Stimulated activated naive CD4-positive, alpha-beta T cell (primary cell): Measurements from ENCODE around the gene MPP2.
"Not testable (repeated sequence)": the region's sequence is repeated elsewhere in the genome, so short reads cannot be mapped to it uniquely, and the experiment has no call there.

ENCODE experiments used
- DNase-seq, 6 experiments: peaks; one replicate each; lab custom pipeline; 2025; lab: John Stamatoyannopoulos, UW

The MPP2 gene

DNA sequence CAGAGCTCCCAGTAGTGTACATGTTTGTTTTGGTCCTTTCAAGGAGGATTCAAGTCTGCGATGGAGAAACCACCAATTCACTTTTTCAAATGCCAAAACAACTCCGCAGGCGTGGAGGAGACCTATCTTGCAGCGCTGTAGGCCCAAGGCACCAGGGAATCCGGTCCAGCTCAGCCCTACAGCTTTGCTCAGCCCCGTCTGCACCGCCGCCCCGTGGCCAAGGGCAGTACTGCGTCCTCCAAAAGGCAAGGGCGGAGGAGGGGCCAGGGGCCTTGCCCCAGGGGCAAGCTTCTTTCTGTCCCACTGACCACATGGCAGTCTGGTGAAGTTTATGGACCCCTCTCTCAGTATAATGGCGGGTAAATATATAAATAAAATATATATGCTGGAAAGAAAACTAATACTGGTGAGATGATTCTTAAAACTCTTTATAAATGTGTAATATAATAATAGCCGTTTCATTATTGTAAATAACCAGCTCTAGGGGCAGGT lies 61.1 kb downstream of the MPP2 start:
- peak; percentile 36 to 69 (median 60) for DNase-seq

- no peak for DNase-seq
These were observed 61.6 kb downstream of the MPP2 start for GRCh38 chr17:43845766-43846165.

DNA sequence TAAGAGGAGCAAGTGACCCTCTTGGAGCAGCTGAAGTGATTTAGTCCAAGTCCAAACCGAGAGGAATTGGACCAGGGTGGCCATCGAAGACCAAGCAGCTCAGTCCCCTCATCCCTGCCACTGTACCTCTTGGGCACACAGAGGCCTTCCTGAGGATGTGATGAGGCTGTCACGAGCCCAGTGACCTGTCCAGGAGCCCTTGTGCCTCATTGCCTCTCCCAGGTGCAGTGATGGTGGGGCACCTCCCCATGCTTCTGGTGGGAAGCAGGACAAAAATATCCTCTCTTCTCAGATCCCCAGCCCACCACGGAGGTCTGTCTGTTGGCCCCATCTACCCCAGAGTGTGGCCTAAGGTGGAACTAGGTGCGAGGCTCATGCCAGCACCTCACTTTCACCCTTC lies 63.1 kb downstream of the MPP2 start:
- no peak for DNase-seq

- no peak for DNase-seq
These were observed 64.4 kb downstream of the MPP2 start for GRCh38 chr17:43842975-43843325.

GRCh38 chr17:43842091-43842974 lies 65.0 kb downstream of the MPP2 start:
- DNase-seq: not testable (repeated sequence)

DNA sequence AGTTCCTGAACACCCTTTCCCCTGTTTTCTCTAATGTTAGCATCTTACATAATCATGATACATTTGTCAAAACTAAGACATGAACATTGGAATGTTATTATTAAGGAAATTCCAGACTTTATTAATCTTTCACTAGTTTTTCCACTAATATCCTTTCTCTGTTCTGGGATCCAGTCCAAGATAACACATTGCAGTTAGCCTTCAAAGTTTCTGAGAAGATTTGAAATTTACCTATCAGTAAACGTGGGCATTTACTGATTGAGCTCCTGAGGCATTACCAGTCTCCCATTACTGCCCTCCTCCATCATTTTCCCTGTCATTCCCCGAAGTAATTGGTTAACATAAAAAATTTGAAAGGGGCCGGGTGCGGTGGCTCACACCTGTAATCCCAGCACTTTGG lies 66.1 kb downstream of the MPP2 start:
- DNase-seq: no peak

DNA sequence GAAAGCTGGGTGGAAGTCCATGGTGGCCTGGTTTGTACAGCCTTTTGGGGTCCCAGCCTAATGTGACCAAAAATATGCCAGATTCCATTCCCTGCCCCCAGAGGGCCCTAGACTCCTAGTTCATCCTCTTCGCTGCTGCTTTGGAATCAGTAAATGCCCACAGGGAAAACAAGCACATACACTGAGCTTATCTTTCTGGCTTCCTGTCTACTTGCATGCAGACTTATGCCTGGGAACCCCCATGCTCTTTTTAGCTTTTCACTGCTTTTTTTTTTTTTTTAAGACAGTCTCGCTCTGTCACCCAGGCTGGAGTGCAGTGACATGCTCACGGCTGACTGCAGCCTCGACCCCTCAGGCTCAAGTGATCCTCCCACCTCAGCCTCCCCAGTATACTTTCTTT lies 66.5 kb downstream of the MPP2 start:
- DNase-seq: no peak

DNA sequence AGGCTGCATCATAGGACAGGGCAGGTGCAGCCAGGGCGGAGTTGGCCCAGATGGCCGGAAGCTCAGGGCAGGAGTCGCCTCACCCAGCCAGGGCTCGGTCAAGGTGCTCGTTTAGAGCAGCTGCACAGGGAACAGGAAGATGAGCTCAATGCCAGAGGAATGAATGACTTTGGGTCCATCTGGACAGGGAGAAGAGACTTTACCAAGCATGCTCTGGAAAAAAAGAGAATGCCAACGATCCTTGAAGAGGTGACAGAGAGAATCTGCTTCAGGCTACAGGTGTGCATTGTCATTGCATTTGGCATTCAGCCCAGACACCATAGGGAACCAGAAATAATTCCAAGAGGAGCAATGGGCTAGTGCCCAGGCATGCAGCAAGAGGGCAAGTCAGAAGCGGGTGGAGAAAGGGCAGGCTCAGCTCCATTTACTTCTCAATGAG lies 67.6 kb downstream of the MPP2 start:
- no peak for DNase-seq

DNA sequence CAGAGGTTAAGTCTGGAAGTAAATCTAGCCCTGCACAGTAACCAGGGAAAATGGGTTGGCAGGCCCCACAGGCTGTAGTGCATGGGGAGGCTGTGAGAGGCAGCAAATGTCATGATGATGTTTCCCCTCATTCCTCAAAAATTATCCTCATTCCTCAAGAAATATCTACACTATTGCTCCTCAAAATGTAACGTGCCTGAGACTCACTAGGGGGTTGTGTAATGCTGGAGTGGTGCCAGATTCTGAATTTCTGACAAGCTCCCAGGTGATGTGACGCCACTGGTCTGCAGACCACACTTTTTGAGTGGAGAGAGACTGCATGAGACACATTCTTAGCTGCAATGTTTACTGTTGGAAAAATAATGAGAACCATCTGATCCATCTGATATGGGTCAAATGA lies 73.2 kb downstream of the MPP2 start:
- DNase-seq: no peak

- DNase-seq: peak in 5 of 6 experiments; percentile 22 to 43 (median 33)
These were observed 74.1 kb downstream of the MPP2 start, which contains the start of gene MPP3 for GRCh38 chr17:43832976-43833829. MPP3 (minus strand) TSS chr17:43833146; CDS start chr17:43831906, 1,240 bp downstream.

DNA sequence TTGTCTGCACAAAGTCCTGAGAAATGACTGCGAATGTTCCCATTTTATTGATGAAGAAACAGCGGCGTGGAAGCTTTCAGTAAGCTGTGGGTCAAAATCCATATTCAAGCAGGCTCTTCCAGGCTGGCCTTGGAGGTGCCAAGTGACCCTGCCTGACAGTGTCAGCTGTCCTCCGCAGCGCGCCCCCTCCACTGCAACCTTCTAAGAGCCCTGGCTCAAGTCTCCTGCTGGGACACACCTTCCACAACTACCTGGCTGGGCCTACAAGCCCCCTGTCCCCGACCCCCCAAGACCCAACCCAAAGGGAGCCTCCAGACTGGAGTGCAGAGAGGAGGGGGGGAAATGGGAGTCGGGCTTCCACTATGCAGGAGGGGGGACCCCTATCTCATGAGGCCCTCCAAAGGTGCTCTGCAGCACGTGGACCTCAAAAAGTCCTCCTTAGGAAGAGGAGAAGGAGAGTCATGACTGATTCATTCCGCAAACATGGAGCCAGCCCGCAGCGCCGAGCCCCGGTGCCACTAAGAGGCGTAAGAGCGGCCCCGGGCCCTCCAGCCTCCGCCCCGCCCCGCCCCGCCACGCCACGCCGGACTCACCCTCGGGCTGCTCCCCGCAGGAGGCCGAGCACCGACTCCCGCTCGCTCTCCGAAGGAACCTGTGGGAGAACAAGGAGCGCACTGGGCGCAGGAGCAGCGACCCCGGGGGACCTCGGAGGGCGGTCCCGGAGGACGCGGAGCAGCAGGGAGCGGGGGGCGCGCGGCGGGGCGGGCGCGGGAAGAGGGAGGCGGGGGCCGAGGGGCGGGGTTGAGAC lies 75.0 kb downstream of the MPP2 start:
- DNase-seq: no peak

- DNase-seq: no peak
These were observed 75.7 kb downstream of the MPP2 start for GRCh38 chr17:43831633-43832032.

DNA sequence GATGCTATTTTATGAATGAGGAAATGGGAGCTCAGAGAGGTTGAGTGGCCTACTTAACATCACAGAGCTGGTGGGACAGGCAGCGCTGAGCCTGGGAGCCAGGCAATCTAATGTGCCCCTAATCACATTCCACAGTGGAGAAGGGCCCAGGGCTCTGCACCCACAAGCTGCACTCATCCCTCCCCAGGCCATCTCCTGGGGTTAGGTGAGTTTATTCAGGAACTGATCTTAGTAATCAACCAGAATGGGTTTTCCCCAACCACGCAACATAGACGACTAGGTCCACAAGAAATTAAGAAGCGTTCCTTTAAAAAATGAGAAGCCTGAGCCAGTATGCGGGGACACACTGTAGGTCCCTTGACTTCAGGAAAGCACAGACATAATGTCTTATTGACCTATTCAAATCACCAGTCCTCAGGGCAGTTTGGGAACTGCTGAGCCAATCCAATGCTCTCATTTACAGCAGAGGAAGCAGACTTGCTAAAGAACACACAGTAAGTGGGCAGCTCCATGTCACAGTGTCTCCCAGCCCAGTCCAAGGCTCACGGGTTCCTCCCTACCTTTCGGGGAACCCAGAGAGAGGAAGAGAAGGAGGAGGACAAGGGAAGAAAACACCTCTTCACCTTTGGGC lies 76.7 kb downstream of the MPP2 start:
- no peak for DNase-seq

DNA sequence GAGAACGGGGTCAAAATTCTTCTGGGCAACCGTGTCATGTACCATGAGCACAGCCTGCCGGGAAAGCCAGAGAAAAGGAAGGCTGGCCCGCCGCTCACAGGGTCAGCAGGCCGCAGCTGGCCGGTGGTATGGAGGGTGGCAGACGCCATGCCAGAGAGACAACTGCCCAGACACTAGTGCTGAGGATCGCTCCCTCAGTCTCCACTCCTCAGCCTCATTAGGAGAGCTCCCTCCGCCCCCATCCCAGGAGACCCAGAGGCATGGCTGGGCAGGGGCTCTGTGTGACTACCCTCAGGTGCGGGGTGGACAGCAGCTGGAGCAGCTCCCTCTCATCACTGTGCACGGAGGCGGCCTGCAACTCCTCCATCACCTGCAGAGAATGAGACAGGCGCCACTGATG lies 77.6 kb downstream of the MPP2 start:
- DNase-seq: no peak

DNA sequence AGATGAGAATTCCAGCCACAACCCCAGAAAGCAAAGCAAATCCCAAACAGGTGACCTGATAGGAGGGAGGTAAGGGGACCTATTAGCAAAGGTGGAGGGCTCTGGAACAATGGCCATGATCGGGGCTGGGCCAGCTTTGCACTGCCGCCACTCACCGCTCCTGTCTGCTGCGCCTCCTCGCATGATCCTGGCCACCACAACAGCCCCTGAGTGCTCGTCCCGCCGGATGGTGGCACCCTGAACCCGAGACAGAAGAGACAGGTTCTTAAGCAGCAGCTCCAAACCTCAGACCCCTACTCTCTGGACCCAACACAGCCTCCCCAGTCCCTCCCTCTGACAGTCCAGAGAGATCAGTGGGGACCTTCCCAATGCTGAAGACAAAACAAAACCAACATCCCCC lies 79.7 kb downstream of the MPP2 start:
- DNase-seq: no peak

GRCh38 chr17:43826206-43826605 lies 81.1 kb downstream of the MPP2 start:
- no peak for DNase-seq

DNA sequence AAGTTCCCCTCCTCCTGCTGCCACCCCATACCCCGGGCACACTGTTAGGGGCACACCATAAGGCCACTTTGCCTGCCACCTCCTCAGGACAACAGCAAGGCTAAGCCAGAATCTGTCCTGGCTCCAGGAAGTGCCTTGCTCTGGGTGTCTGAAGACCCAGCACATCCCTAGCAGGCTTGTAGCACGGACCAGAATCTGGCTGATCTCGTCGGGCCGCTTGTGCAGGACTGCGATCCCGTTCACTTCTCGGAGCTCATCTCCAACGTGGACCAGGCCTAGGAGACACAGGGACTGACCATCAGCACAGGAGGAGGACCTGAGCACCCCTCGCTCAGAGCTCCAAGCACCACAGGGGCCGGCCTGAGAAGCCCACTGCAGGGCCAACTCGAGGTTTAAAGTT lies 81.8 kb downstream of the MPP2 start:
- no peak for DNase-seq
